ENCODE results near the gene MYL10. TPM values are rescaled to one million over a fixed set of nuclear protein-coding genes. Genes with fewer than 3 reads are reported as not detected.

MYL10 gene
- not detected for total RNA-seq

DNA sequence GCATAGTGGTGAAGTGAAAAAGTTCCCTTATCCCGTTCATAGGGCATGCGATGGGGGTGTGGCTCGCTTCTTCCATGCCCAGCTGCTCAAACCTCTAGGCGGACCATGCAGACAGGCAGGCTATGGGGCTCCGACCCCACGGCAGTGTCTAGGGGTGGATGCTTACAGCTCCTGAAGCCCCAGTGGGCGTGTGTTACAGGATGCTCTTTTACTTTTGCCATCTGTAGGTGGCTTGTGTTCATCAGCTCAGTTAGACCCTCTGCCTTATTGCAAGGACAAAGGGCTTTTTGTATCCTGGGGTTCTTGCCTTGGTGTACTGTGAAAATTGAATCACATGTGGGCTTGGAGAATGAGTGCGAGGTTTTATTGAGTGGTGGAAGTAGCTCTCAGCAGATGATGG is at the start of gene MYL10:
Gene MYL10, minus strand, starts transcription at position 126 of the 400 bp plus-strand sequence. CDS start 178 bp downstream, outside the sequence.
- H3K36me3 Mint-ChIP-seq: peaks cover 0 to 6% of the 10 kb centered on the region in 2 donors
- DNase-seq (ENCODE audit: low spot score in 2 of 2): no peak
- ATAC-seq: no peak
- H3K27ac Mint-ChIP-seq: no peak within 1 kb of the TSS
- H3K9me3 Mint-ChIP-seq: peaks cover 6% of the 10 kb centered on the region in 2 donors

DNA sequence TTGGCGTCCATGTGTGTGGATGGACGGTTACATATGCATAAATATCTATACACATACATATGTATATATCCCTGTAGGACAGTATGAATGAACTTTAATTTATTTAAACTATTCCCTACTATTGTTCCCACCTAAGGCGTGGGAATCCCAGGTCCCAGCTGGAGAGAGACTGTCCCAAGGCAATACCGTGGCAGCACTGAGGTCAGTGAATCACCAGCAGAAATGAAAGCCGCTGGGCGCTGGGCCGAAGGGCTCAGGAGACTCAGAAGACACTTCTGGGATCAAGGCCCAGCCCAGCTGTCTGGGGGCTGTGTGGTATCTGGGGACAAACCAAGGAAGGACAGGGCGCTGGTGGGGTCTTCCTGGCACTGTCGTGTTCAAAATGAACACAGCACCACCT is 49.6 kb upstream of the MYL10 start:
- no peaks in the 10 kb centered on the region for H3K36me3 Mint-ChIP-seq
- ATAC-seq: no peak
- no peak overlapping the region for H3K27ac Mint-ChIP-seq

DNA sequence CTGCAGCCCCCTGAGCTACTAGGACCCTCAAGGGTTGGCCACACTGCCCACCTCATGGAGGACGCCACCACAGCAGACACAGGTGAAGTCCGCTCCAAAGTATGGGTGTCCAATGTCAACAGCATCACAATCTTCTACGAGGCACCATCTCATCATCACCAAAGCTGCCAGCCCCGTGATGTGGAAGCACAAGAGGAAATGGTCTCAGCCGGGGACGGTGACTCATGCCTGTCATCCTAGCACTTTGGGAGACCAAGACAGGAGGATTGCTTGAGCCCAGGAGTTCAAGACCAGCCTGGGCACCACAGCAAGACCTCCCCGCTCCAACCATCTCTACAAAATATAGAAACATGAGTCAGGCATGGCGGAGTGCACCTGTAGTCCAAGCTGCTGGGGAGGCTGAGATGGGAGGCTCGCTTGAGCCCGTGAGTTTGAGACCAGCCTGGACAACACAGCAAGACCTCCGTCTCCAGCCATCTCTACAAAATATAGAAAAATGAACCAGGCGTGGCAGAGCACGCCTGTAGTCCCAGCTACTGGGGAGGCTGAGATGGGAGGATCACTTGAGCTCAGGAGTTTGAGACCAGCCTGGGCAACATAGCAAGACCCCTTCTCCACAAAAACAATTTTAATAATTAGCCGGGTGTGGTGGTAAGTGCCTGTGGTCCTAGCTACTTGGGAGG is 48.8 kb upstream of the MYL10 start:
- H3K27ac Mint-ChIP-seq: no peak overlapping the region
- H3K36me3 Mint-ChIP-seq: no peaks in the 10 kb centered on the region
- DNase-seq (ENCODE audit: low spot score in 2 of 2) (no peak), ATAC-seq (no peak)
- no peaks in the 10 kb centered on the region for H3K9me3 Mint-ChIP-seq

More for the DNA sequence above, 49.6 kb upstream of the MYL10 start:
- DNase-seq (ENCODE audit: low spot score in 2 of 2): no peak
- H3K9me3 Mint-ChIP-seq: no peaks in the 10 kb centered on the region

DNA sequence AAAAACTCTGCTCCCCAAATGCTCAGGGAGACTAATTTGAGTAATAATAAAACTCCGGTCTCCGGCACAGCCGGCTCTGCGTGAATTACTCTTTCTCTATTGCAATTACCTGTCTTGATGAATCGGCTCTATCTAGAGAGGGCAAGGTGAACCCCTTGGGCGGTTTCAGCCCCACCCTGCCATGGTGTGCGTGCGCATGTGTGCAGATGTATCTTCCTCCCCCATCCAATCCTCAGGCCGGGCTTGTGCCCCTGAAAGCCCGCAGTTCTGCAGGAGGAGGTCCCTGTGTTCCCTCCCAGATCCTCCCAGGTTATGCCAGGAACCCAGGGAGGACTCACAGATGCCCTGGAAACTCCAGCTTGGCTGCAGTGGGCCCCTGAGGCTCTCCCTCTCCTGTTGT is 48.3 kb upstream of the MYL10 start:
- Mint-ChIP-seq H3K27ac (no peak overlapping the region), H3K36me3 (no peaks in the 10 kb centered on the region), H3K9me3 (no peaks in the 10 kb centered on the region)
- ATAC-seq (no peak), DNase-seq (ENCODE audit: low spot score in 2 of 2) (no peak)

DNA sequence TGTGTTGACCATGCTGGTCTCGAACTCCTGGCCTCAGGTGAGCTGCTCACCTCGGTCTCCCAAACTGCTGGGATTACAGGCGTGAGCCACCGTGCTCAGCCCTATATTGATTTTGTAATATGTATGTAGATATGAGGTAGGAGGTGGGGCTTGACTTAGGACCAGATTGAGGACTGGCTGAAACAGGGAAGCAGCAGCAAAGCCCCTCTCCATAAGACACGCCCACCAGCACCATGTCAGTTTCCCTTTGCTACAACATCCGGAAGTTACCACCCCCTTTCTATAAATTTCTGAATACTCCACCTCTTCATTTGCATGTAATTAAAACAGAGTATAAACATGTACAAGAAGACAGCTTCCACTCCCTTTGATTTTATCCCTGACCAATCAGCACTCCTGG is 47.9 kb upstream of the MYL10 start:
- Mint-ChIP-seq H3K36me3 (no peaks in the 10 kb centered on the region), H3K27ac (no peak overlapping the region), H3K9me3 (no peaks in the 10 kb centered on the region)
- ATAC-seq (no peak), DNase-seq (ENCODE audit: low spot score in 2 of 2) (no peak)

DNA sequence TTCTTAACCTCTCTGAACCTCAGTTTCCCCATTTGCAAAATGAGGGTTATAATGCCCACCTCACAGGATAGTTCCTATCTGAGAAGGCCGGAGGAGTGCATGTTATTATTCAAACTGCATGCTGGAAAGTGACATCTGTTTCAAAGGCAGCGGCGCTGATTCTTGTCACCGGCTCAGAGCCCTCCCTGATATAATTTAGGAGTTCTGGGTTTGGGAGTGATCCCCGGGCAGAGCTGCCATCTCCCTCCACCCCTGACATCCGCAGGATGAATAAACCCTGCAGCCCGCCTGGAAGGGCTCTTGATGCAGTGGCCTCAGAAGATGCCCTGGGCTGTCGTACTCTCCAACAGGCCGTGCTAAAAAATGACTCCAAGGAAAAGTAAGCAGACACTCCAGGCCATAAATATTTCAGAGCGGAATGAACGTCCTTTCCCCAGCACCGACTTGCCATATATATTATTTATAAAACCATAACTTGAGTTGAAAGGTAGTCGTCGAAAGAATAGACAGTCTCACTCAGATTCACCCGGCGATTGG is 47.0 kb upstream of the MYL10 start:
- ATAC-seq: no peak

DNA sequence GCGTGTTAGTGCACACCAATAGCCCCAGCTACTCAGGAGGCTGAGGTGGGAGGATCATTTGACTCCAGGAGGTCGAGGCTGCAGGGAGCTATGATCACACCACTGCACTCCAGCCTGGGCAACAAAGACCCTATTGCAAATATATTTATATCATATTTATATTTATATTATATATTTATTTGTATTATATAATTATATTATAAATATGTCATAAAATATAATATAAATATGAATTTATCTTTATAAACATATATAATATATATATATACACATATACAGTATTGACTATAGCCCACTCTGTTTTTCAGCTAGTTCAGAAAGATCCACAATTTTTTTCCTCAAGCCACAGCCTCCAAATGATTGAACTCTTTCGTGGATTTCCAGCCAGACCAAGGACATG is 45.3 kb upstream of the MYL10 start:
- ATAC-seq: no peak
- Mint-ChIP-seq H3K36me3 (no peaks in the 10 kb centered on the region), H3K27ac (no peak overlapping the region), H3K9me3 (no peaks in the 10 kb centered on the region)
- DNase-seq (ENCODE audit: low spot score in 2 of 2): no peak

More for the DNA sequence above, 47.0 kb upstream of the MYL10 start:
- Mint-ChIP-seq H3K9me3 (no peaks in the 10 kb centered on the region), H3K27ac (no peak overlapping the region), H3K36me3 (no peaks in the 10 kb centered on the region)
- DNase-seq (ENCODE audit: low spot score in 2 of 2): no peak

DNA sequence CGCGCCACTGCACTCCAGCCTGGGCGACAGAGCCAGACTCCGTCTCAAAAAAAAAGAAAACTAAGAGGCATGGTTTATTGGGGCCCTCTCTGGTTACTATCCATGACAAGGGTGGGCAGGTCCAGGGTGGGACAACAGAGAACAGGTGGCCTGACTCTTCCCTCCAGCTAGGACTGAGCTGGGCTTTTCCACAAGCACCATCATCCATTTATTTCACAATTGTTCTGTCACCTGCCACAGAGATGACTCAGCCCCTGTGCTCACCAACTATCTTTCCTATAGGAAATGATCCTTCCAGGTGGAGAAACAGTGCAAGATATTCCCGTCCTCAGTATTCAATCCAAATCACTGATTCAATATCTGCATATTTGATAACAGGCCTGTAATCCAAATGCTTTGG is 44.9 kb upstream of the MYL10 start:
- Mint-ChIP-seq H3K9me3 (no peaks in the 10 kb centered on the region), H3K27ac (no peak overlapping the region), H3K36me3 (no peaks in the 10 kb centered on the region)
- ATAC-seq: no peak
- no peak for DNase-seq (ENCODE audit: low spot score in 2 of 2)

DNA sequence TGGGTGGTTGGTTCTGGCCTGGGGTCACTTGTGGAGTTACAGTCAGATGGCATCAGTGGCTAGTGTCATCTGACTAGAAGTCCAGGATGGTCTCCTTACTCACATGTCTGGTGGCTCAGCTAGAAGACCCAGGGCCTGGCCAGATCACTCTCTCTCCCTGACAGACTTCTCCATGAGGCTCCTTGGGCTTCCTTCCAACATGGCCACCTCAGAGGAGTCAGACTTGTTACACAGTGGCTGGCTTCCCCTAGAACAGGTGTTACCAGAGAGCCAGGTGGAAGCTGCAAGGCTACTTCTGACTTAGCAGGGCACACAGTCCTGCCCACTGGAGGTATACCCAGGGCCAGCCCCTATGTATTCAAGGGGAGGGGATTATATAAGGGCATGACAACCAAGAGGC is 44.2 kb upstream of the MYL10 start:
- DNase-seq (ENCODE audit: low spot score in 2 of 2) (no peak), ATAC-seq (no peak)
- Mint-ChIP-seq H3K36me3 (peaks cover 0 to 4% of the 10 kb centered on the region in 2 donors), H3K27ac (no peak overlapping the region), H3K9me3 (peaks cover 0 to 5% of the 10 kb centered on the region in 2 donors)

DNA sequence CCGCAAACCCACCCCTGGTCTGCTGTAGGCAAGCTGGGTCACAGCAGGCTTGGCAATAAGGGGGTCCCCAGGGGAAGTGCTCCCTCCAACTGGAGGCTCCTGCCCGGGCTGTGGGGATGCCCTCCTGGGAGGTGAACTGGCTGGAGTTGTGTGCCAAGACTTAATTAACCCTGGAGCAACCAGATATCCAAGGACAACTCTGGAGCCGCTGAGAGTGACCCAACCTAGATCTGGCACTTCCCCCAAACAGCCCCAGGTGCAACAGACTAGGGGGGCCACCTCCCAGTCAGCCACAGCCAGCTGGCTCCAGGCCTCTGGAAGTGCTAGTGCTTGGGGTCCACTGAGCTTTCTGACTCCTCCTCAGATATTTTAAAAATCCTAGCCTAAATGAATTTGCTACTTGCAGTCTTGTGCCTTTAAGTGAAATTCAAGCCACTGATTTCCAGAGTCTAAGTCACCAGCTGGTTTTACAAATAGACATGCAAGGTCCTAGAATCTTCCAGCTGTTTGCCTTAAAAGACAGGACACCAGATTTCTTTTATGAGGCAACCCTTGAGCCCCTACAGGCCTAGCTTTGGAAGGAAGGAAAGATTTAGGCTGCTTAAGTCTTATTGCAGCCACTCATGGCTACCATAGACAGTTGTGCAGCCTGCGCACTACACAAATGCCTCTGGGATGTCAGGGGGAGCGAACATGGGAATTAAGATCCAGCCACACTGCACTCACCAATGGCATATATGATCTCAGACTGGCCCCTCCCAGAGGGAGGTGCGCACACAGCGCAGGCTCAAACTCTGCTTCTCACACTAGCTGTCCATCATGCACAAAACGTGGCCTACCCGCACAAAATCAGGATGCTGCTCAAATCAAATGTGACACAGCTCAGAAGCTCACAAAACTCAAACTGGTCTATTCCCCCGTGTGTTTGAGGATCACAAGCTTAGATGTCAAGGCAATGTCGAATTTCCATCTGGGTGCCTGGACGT is 42.6 kb upstream of the MYL10 start:
- ATAC-seq: no peak
- Mint-ChIP-seq H3K9me3 (peaks cover 0 to 5% of the 10 kb centered on the region in 2 donors), H3K27ac (no peak overlapping the region), H3K36me3 (peaks cover 0 to 8% of the 10 kb centered on the region in 2 donors)
- DNase-seq (ENCODE audit: low spot score in 2 of 2): no peak

DNA sequence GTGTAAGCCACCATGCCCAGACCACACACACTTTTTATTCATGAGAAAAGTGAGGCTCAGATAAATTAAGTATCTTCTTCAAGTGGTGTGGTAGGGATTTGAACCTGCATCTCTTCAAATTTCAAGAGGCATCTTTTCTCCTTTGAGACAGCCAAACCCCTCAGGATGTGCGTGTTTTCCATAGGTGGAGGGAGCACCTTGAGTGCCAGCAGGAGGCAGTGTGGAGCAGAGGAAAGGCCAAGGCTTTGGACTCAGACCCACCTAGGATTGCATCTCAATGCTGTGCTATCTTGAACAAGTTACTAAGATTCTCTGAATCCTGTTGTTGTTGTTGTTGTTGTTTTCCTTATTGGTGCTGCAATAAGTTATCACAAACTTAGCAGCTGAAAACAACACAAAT is 40.2 kb upstream of the MYL10 start:
- no peak overlapping the region for H3K27ac Mint-ChIP-seq
- no peak for DNase-seq (ENCODE audit: low spot score in 2 of 2)
- H3K36me3 Mint-ChIP-seq: peaks cover 0 to 8% of the 10 kb centered on the region in 2 donors
- H3K9me3 Mint-ChIP-seq: peaks cover 0 to 5% of the 10 kb centered on the region in 2 donors
- no peak for ATAC-seq

DNA sequence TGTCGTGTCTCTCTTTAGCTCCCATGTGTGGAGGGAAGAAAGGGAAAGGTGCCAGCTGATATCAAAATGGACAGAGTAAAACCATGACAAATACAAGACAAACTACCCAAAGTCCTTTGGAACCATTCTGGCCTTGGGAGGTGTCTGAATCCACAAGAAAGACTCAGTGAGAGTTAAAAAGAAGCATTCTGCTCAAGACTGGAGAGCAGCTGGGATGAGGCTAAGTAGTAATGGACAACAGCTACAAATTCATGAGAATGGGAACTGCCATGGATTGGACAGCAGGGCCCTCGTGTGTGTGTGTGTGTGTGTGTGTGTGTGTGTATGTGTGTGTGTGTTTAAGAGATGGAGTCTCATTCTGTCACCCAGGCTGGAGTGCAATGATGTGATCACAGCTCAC is 39.6 kb upstream of the MYL10 start:
- no peak for DNase-seq (ENCODE audit: low spot score in 2 of 2)
- no peak for ATAC-seq
- Mint-ChIP-seq H3K27ac (no peak overlapping the region), H3K9me3 (peaks cover 0 to 5% of the 10 kb centered on the region in 2 donors), H3K36me3 (peaks cover 0 to 8% of the 10 kb centered on the region in 2 donors)

DNA sequence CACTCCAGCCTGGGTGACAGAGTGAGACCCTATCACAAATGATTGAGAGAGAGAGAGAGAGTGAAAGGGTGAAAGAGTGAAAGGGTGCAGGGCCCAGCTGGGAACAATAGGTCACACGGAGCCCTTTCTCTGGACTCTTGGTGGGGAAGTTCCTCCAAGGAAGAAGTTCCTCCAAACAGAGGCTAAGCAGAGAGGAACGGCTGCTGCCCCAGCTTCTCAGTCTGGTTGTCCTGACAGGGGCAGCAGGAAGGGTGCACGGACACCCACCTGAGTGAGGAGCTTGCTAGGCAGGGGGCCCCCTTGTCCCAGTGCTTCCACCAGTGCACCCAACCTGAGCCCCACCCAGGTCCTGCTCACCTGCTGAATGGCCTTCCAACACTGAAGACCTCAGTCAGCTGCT is 38.8 kb upstream of the MYL10 start:
- no peak for DNase-seq (ENCODE audit: low spot score in 2 of 2)
- Mint-ChIP-seq H3K36me3 (peaks cover 3 to 8% of the 10 kb centered on the region in 2 donors), H3K27ac (no peak overlapping the region), H3K9me3 (peaks cover 0 to 8% of the 10 kb centered on the region in 2 donors)
- no peak for ATAC-seq

DNA sequence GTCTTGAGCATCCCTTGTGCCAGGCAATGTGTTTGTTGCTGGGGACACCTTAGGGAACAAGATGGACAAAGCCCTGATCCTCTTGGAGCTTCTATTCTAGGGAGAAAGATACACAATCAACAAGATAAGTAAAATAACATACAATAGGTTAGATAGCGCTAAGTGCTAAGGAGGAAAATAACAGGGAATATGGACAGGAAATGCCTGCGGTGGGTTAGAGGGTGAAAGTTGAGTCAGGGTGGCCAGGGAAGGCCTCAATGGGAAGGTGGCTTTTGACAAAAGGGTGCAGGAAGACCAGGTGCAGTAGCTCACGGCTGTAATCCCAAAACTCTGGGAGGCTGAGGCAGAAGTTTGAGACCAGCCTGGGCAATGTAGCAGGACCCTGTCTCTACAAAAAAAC is 38.3 kb upstream of the MYL10 start:
- Mint-ChIP-seq H3K36me3 (peaks cover 5 to 8% of the 10 kb centered on the region in 2 donors), H3K9me3 (peaks cover 0 to 9% of the 10 kb centered on the region in 2 donors), H3K27ac (no peak overlapping the region)
- no peak for ATAC-seq
- no peak for DNase-seq (ENCODE audit: low spot score in 2 of 2)

DNA sequence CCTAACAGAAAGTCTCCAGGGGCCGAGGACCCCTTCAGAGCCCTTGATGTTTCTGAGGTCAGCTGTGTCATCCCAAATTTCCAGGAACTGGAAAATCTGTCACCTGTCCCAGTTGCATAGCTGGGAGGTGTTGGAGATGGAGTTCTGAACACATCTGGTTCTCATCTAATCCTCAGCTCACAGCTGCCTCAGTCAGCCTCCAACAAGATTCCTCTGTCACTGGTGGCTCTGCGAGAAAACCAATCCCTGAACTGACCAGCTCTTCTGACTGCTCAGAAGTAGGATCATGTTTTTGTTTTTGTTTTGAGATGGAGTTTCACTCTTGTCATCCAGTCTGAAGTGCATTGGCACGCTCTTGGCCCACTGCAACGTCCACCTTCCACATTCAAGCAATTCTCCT is 37.6 kb upstream of the MYL10 start:
- H3K9me3 Mint-ChIP-seq: peaks cover 0 to 9% of the 10 kb centered on the region in 2 donors
- H3K36me3 Mint-ChIP-seq: peaks cover 5 to 8% of the 10 kb centered on the region in 2 donors
- ATAC-seq: no peak
- H3K27ac Mint-ChIP-seq: no peak overlapping the region
- no peak for DNase-seq (ENCODE audit: low spot score in 2 of 2)

DNA sequence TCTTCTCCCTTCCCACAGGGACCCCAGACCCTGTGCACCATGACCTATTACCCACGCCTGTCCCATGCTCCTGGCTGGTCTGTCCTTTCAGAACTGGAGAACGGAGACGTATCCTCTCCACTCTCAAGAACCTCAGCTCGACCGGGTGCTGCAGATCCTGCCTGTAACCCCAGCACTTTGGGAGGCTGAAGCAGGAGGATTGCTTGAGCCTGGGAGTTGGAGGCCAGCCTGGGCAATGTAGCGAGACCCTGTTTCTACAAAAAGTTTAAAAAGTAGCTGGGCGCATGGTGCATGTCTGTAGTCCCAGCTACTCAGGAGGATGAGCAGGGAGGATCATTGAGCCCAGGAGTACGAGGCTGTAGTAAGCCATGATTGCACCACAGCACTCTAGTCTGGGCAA is 37.2 kb upstream of the MYL10 start:
- DNase-seq (ENCODE audit: low spot score in 2 of 2) (no peak), ATAC-seq (no peak)
- H3K27ac Mint-ChIP-seq: no peak overlapping the region
- H3K36me3 Mint-ChIP-seq: peaks cover 5 to 8% of the 10 kb centered on the region in 2 donors
- peaks cover 0 to 9% of the 10 kb centered on the region in 2 donors for H3K9me3 Mint-ChIP-seq

DNA sequence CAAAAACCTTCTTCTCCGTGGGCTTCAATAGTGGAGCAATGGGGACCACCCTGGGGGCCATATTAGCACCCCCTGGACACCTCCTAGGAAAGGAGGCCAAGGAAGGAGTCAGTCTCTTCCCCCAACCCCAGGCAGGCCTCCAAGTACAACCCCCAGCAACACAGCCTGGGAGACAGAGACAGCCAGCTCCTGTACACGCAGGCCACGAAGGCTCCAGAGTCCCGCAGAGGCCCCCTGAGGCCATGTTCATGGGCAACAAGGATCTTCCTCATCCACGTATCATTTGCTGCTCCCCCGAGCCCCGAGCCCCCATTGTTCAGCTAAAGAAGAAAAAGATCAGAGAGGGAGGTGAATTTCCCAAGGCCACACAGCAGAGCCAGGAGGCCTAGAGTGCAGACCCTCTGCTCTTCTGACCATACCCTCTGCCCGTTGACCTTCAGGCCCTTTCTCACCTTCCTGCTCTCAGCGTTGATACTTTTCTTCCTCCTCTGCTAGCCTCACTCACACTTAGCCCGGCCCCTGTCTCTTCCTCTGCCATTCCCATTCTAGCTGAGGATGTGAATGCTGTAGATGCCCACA is 35.9 kb upstream of the MYL10 start:
- DNase-seq (ENCODE audit: low spot score in 2 of 2) (no peak), ATAC-seq (no peak)
- peaks cover 5 to 8% of the 10 kb centered on the region in 2 donors for H3K36me3 Mint-ChIP-seq
- H3K27ac Mint-ChIP-seq: no peak overlapping the region
- H3K9me3 Mint-ChIP-seq: peaks cover 0 to 9% of the 10 kb centered on the region in 2 donors

All from activated naive CD4-positive, alpha-beta T cell treated with anti-CD3 and anti-CD28 coated beads, Interleukin-2, amount 50 U/mL, for 72 hours (primary cell).